GM23338 (cell line): ENCODE results near the gene BNIP2. TPM values are rescaled to one million over a fixed set of nuclear protein-coding genes. Genes with fewer than 3 reads are reported as not detected.

Experiments used
- ATAC-seq: fragments of 200-7000 bp; cut with Tn5 transposase; 3 replicates; pipeline ENCODE4 v1.9.1; 2020
- DNase-seq: peaks from one replicate; pipeline ENCODE4 v3.0.0-alpha.2; 2015; ENCODE audit warnings: low spot score
- H2AFZ ChIP-seq: fragments of 200-600 bp; sonication (generic); 2 replicates; pipeline ENCODE4 v1.8.0; 2016; ENCODE audit warnings: antibody characterized with exemption, mild to moderate bottlenecking, moderate library complexity
- H3F3A ChIP-seq: fragments of 200-600 bp; sonication (generic); replicated peaks from 2 replicates; pipeline ENCODE4 v1.8.0; 2017; ENCODE audit warnings: antibody characterized with exemption, mixed run types, low read depth
- H3K27ac ChIP-seq: fragments of 200-600 bp; sonication (generic); 2 replicates; pipeline ENCODE4 v1.6.1; 2016; ENCODE audit warnings: low read depth
- H3K27me3 ChIP-seq: fragments of 200-600 bp; sonication (generic); 2 replicates; pipeline ENCODE4 v1.8.0; 2016; ENCODE audit warnings: mild to moderate bottlenecking, mixed run types, moderate library complexity; ENCODE audit not compliant: insufficient read depth
- H3K36me3 ChIP-seq: fragments of 200-600 bp; sonication (generic); 2 replicates; pipeline ENCODE4 v1.8.0; 2016; ENCODE audit warnings: mild to moderate bottlenecking; ENCODE audit not compliant: insufficient read depth
- H3K4me1 ChIP-seq: fragments of 200-600 bp; sonication (generic); 2 replicates; pipeline ENCODE4 v1.8.0; 2016; ENCODE audit warnings: mild to moderate bottlenecking, moderate library complexity; ENCODE audit not compliant: insufficient read depth
- H3K4me2 ChIP-seq: fragments of 200-600 bp; sonication (generic); 2 replicates; pipeline ENCODE4 v1.7.1; 2017; ENCODE audit warnings: mixed run types
- H3K4me3 ChIP-seq: fragments of 200-600 bp; sonication (generic); 2 replicates; pipeline ENCODE4 v1.6.1; 2016; ENCODE audit warnings: mixed run types
- H3K79me2 ChIP-seq: fragments of 200-600 bp; sonication (generic); replicated peaks from 2 replicates; pipeline ENCODE4 v1.8.0; 2017; ENCODE audit warnings: mild to moderate bottlenecking; ENCODE audit not compliant: insufficient read depth
- H3K9me2 ChIP-seq: fragments of 200-600 bp; sonication (generic); 2 replicates; pipeline ENCODE4 v1.8.0; 2017; ENCODE audit not compliant: insufficient read depth
- H4K20me1 ChIP-seq: fragments of 200-600 bp; sonication (generic); replicated peaks from 2 replicates; pipeline ENCODE4 v1.8.0; 2017; ENCODE audit warnings: mild to moderate bottlenecking; ENCODE audit not compliant: insufficient read depth
- H3K27ac Mint-ChIP-seq: 2 replicates; pipeline ENCODE4 v1.8.0; 2020; ENCODE audit warnings: inconsistent platforms, mild to moderate bottlenecking, moderate library complexity, mixed read lengths
- H3K27me3 Mint-ChIP-seq: 3 replicates; pipeline ENCODE4 v1.8.0; 2022; ENCODE audit warnings: low read depth, mild to moderate bottlenecking, moderate library complexity, mixed read lengths, inconsistent platforms; ENCODE audit not compliant: insufficient read depth, poor library complexity
- H3K36me3 Mint-ChIP-seq: 3 replicates; pipeline ENCODE4 v1.8.0; 2021; ENCODE audit warnings: low read depth, mild to moderate bottlenecking, inconsistent platforms, moderate library complexity, mixed read lengths
- H3K4me1 Mint-ChIP-seq: 3 replicates; pipeline ENCODE4 v1.8.0; 2020; ENCODE audit warnings: mild to moderate bottlenecking, inconsistent platforms, mixed read lengths
- H3K4me3 Mint-ChIP-seq: 3 replicates; pipeline ENCODE4 v1.8.0; 2021; ENCODE audit warnings: moderate library complexity, mild to moderate bottlenecking, inconsistent platforms, mixed read lengths
- H3K9me3 Mint-ChIP-seq: 3 replicates; pipeline ENCODE4 v1.8.0; 2020; ENCODE audit warnings: moderate library complexity, mild to moderate bottlenecking, inconsistent platforms, mixed read lengths
- CREB1 ChIP-seq: fragments of 250-450 bp; sonication (Bioruptor Pico); IDR thresholded peaks from 2 replicates; pipeline ENCODE4 v1.5.0; 2020; ENCODE audit warnings: low read depth, mild to moderate bottlenecking, moderate library complexity
- CTCF ChIP-seq, 2 experiments: fragments of 200-600 bp in 1 of 2; sonication (generic) in 1 of 2; conservative IDR thresholded peaks; 2 replicates each; pipeline versions ENCODE4 v1.5.1 to v1.6.1; 2016 to 2017; ENCODE audit warnings: antibody characterized with exemption in 2 of 2, low read depth in 2 of 2, mild to moderate bottlenecking in 2 of 2, moderate library complexity in 1 of 2
- ETS1 ChIP-seq: IDR thresholded peaks from 2 replicates; pipeline ENCODE4 v1.6.1; 2016; ENCODE audit warnings: antibody characterized with exemption
- EZH2 ChIP-seq: fragments of 200-600 bp; sonication (generic); IDR thresholded peaks from one replicate; pipeline ENCODE4 v1.8.0; 2017; ENCODE audit warnings: antibody characterized with exemption, mild to moderate bottlenecking, low read depth; ENCODE audit not compliant: unreplicated experiment
- EZH2phosphoT487 ChIP-seq: fragments of 200-600 bp; sonication (generic); IDR thresholded peaks from one replicate; pipeline ENCODE4 v1.8.1; 2018; ENCODE audit warnings: antibody characterized with exemption; ENCODE audit not compliant: unreplicated experiment
- NANOG ChIP-seq: IDR thresholded peaks from 2 replicates; pipeline ENCODE4 v1.6.1; 2016; ENCODE audit warnings: antibody characterized with exemption, borderline replicate concordance
- POLR2AphosphoS5 ChIP-seq: IDR thresholded peaks from 2 replicates; pipeline ENCODE4 v1.6.1; 2016; ENCODE audit warnings: antibody characterized with exemption, low read depth
- ZNF114 ChIP-seq: fragments of 250-450 bp; sonication (Bioruptor Pico); IDR thresholded peaks from 2 replicates; pipeline ENCODE4 v1.5.0; 2020; ENCODE audit warnings: mild to moderate bottlenecking, moderate library complexity
- ZNF331 ChIP-seq: fragments of 250-450 bp; sonication (Bioruptor Pico); IDR thresholded peaks from 2 replicates; pipeline ENCODE4 v1.5.0; 2020; ENCODE audit warnings: low read depth, mild to moderate bottlenecking, moderate library complexity
- ZNF462 ChIP-seq: fragments of 250-450 bp; sonication (Bioruptor Pico); IDR thresholded peaks from 2 replicates; pipeline ENCODE4 v1.5.0; 2020; ENCODE audit warnings: mild to moderate bottlenecking, moderate library complexity
- long read RNA-seq: library from polyadenylated mRNA; unstranded; transcript quantifications from one replicate; pipeline ENCODE4 v2.0.0, GENCODE V29; 2020; ENCODE audit not compliant: unreplicated experiment
- polyA plus RNA-seq: library from polyadenylated mRNA; unstranded; fragments of >200 nt; fragmentation: Nextera tagmentation; extraction: Ambion mirVana; gene quantifications from 2 replicates; pipeline ENCODE4 v1.2.1, GENCODE V29; 2016
- total RNA-seq: library from RNA; depleted of rRNA; stranded (reverse); fragments of >200 nt; shearing (Covaris generic); gene quantifications from 2 replicates; pipeline ENCODE4 v1.2.3, GENCODE V29; 2014; rRNA removed
- TF ChIP-seq, protein P1 (sequence below): IDR thresholded peaks from one replicate; pipeline ENCODE4 v1.6.1; 2018; ENCODE audit warnings: antibody characterized with exemption; ENCODE audit not compliant: unreplicated experiment

The BNIP2 gene, protein sequence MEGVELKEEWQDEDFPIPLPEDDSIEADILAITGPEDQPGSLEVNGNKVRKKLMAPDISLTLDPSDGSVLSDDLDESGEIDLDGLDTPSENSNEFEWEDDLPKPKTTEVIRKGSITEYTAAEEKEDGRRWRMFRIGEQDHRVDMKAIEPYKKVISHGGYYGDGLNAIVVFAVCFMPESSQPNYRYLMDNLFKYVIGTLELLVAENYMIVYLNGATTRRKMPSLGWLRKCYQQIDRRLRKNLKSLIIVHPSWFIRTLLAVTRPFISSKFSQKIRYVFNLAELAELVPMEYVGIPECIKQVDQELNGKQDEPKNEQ
- total RNA-seq (83.7 and 86.6 TPM in 2 replicates), polyA plus RNA-seq (38.5 and 43.7 TPM in 2 replicates)
- long read RNA-seq, full-length matches to known transcripts = 32 of 41 reads
- long read RNA-seq, partial matches to known transcripts = 4 of 41 reads
- long read RNA-seq, other reads (novel, unspliced or antisense) = 5 of 41 reads

DNA sequence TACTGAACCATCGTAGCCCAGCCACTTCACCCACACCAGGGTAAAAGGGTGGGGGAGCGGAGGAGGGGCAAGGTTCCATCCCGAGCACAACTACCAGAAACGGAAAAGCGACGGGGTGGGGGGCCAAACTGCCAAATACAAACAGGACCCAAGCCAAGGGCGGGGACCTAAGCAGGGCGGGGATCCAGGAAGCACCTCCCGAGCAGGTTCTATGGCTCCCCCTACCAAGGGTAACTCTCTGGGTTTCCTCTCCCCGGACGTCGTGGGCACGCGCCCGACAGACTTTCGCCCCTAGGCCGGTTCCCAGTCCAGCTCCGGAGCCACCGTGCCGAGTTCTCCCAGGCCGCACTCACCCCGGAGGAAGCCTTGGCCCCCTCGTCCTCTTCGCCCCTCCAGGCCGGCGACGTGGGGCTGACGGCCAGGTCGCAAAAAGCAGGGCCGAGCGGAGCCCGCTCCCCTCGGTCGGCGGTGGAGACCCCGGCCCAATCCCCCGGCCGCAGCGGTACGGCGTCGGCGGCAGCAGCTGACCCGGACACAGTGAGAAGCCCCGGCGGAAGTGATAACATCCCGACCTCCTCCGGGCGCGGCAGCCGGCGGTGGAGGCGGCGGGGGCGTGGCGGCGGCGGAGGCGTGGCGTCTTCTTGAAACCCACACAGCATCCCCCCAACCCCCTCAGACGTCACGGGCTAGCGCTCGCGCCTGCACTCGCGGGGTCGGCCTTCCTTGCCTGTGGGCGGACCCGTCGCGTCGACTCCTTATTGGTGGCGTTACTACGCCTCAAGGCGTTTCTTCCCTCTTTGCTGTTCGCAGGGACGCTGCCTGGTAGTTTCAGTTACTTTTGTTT lies at the start of gene BNIP2:
TSS of gene BNIP2 (minus strand) at position 539 of the 844 bp plus-strand sequence. CDS start 6,863 bp downstream, outside the sequence.
- Mint-ChIP-seq H3K9me3 (no peaks in the 10 kb centered on the region), H3K27me3 (peaks cover 9% of the 10 kb centered on the region), H3K4me1 (peaks cover 12% of the 10 kb centered on the region), H3K27ac (peak within 1 kb of the TSS; percentile 98), H3K4me3 (peak within 1 kb of the TSS; percentile 97), H3K36me3 (peaks cover 6% of the 10 kb centered on the region)
- peak within 1 kb of the TSS; percentile 97 for H3K27ac ChIP-seq
- peaks cover 49% of the 10 kb centered on the region for H3K79me2 ChIP-seq
- H3K36me3 ChIP-seq = no peaks in the 10 kb centered on the region
- DNase-seq (peak; percentile 100), ATAC-seq (peak; percentile 95)
- H3K4me1 ChIP-seq = no peaks in the 10 kb centered on the region; the same call in 1 of the 2 replicates
- H3K9me2 ChIP-seq = no peaks in the 10 kb centered on the region
- H4K20me1 ChIP-seq = peaks cover 15% of the 10 kb centered on the region
- H3K27me3 ChIP-seq = peaks cover 12% of the 10 kb centered on the region
- H3F3A ChIP-seq = no peaks in the 10 kb centered on the region
- H3K4me2 ChIP-seq = peak within 1 kb of the TSS; percentile 81
- peak within 1 kb of the TSS; percentile 66 for H3K4me3 ChIP-seq
- H2AFZ ChIP-seq = peak within 1 kb of the TSS; percentile 72
- TF ChIP-seq ETS1 (peak; percentile 86), ZNF462 (CRISPR knock-in tag) (no peak), CREB1 (CRISPR knock-in tag) (peak; percentile 87), EZH2phosphoT487 (no peak), ZNF114 (no peak), POLR2AphosphoS5 (peak; percentile 94), CTCF (conservative IDR thresholded peaks at IDR 0.05; ENCODE audit: low read depth in 2 of 2) (0 out of 4 replicates have a peak, but pooled peaks of 1 of the 2 experiments have one; percentile 8), EZH2 (no peak), NANOG (no peak), ZNF331 (no peak)
- TF ChIP-seq, protein P1, sequence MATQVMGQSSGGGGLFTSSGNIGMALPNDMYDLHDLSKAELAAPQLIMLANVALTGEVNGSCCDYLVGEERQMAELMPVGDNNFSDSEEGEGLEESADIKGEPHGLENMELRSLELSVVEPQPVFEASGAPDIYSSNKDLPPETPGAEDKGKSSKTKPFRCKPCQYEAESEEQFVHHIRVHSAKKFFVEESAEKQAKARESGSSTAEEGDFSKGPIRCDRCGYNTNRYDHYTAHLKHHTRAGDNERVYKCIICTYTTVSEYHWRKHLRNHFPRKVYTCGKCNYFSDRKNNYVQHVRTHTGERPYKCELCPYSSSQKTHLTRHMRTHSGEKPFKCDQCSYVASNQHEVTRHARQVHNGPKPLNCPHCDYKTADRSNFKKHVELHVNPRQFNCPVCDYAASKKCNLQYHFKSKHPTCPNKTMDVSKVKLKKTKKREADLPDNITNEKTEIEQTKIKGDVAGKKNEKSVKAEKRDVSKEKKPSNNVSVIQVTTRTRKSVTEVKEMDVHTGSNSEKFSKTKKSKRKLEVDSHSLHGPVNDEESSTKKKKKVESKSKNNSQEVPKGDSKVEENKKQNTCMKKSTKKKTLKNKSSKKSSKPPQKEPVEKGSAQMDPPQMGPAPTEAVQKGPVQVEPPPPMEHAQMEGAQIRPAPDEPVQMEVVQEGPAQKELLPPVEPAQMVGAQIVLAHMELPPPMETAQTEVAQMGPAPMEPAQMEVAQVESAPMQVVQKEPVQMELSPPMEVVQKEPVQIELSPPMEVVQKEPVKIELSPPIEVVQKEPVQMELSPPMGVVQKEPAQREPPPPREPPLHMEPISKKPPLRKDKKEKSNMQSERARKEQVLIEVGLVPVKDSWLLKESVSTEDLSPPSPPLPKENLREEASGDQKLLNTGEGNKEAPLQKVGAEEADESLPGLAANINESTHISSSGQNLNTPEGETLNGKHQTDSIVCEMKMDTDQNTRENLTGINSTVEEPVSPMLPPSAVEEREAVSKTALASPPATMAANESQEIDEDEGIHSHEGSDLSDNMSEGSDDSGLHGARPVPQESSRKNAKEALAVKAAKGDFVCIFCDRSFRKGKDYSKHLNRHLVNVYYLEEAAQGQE = no peak
